K562 (cell line): ENCODE data around the gene RAD50. TPM values are rescaled to one million over a fixed set of nuclear protein-coding genes. Genes with fewer than 3 reads are reported as not detected.

ENCODE experiments used
- E2F5 ChIP-seq: sonication (generic); formaldehyde crosslinking; IDR thresholded peaks from 2 replicates; pipeline ENCODE4 v1.8.0; 2022; ENCODE audit warnings: mild to moderate bottlenecking, missing genetic modification reagents
- GTF2E2 ChIP-seq: fragments of 200-800 bp; sonication (Bioruptor generic); IDR thresholded peaks from 2 replicates; pipeline ENCODE4 v1.6.1; 2016; ENCODE audit warnings: missing genetic modification characterization, missing compliant biosample characterization
- HDAC8 ChIP-seq: fragments of 450-650 bp; IDR thresholded peaks from 2 replicates; pipeline ENCODE4 v1.6.1; 2016; ENCODE audit warnings: mild to moderate bottlenecking, missing genetic modification characterization, moderate library complexity, missing compliant biosample characterization
- KHSRP ChIP-seq: fragments of 450-650 bp; IDR thresholded peaks from 2 replicates; pipeline ENCODE4 v1.6.1; 2017
- LARP7 ChIP-seq: fragments of 450-650 bp; IDR thresholded peaks from 2 replicates; pipeline ENCODE4 v1.6.1; 2016
- NCOA2 ChIP-seq, 2 experiments: fragments of 450-650 bp; IDR thresholded peaks; 2 replicates each; pipeline ENCODE4 v1.6.1; 2018; ENCODE audit warnings: mild to moderate bottlenecking in 2 of 2, moderate library complexity in 1 of 2; ENCODE audit not compliant: partially characterized antibody in 2 of 2
- NFIC ChIP-seq: fragments of 450-650 bp; IDR thresholded peaks from 2 replicates; pipeline ENCODE4 v1.6.1; 2017; ENCODE audit warnings: mild to moderate bottlenecking, inconsistent platforms
- NRF1 ChIP-seq, 2 experiments: fragments of 450-650 bp; IDR thresholded peaks in 1 of 2; conservative IDR thresholded peaks in 1 of 2; 2 replicates each; pipeline ENCODE4 v1.6.1; 2014; ENCODE audit warnings: mild to moderate bottlenecking in 2 of 2
- PHF8 ChIP-seq: fragments of 200-600 bp; sonication (generic); IDR thresholded peaks from 2 replicates; pipeline ENCODE4 v1.6.1; 2012; ENCODE audit warnings: mixed run types, mild to moderate bottlenecking, inconsistent platforms, low read length, moderate library complexity, borderline replicate concordance
- RBM25 ChIP-seq: fragments of 200-400 bp; formaldehyde crosslinking; IDR thresholded peaks from 2 replicates; pipeline ENCODE4 v1.6.1; 2018; ENCODE audit warnings: low read length, low read depth, moderate library complexity; ENCODE audit not compliant: severe bottlenecking
- RNF2 ChIP-seq: sonication (generic); IDR thresholded peaks from 2 replicates; pipeline ENCODE4 v1.6.1; 2016
- SIN3A ChIP-seq, 2 experiments: fragments of 150-350 bp in 1 of 2; IDR thresholded peaks; 2 replicates each; pipeline ENCODE4 v1.6.1; 2011 to 2016; ENCODE audit warnings: borderline replicate concordance in 2 of 2, low read depth in 2 of 2, low read length in 2 of 2, mild to moderate bottlenecking in 2 of 2, moderate library complexity in 2 of 2; ENCODE audit not compliant: control insufficient read depth in 1 of 2
- SLC30A9 ChIP-seq: fragments of 250-450 bp; sonication (Bioruptor Pico); IDR thresholded peaks from 2 replicates; pipeline ENCODE4 v1.8.0; 2022; ENCODE audit warnings: mild to moderate bottlenecking, moderate library complexity
- SPI1 ChIP-seq: IDR thresholded peaks from 2 replicates; pipeline ENCODE4 v1.6.1; 2011; ENCODE audit warnings: low read depth, low read length, control low read depth, borderline replicate concordance
- SREBF1 ChIP-seq: fragments of 150-350 bp; IDR thresholded peaks from 2 replicates; pipeline ENCODE4 v1.6.1; 2014; ENCODE audit warnings: antibody characterized with exemption, low read depth, low read length, borderline replicate concordance
- ZBTB33 ChIP-seq: sonication (generic); formaldehyde crosslinking; IDR thresholded peaks from 2 replicates; pipeline ENCODE4 v1.8.1; 2023; ENCODE audit warnings: mild to moderate bottlenecking, missing genetic modification reagents
- ZBTB34 ChIP-seq: fragments of 250-450 bp; sonication (Bioruptor Pico); IDR thresholded peaks from 2 replicates; pipeline ENCODE4 v1.8.0; 2021; ENCODE audit warnings: mild to moderate bottlenecking, moderate library complexity
- ZKSCAN8 ChIP-seq: fragments of 200-800 bp; sonication (Bioruptor generic); IDR thresholded peaks from 2 replicates; pipeline ENCODE4 v1.6.1; 2016; ENCODE audit warnings: missing genetic modification characterization, missing compliant biosample characterization
- ZNF23 ChIP-seq: fragments of 250-450 bp; sonication (Bioruptor Pico); IDR thresholded peaks from 2 replicates; pipeline ENCODE4 v1.4.0; 2020; ENCODE audit warnings: mild to moderate bottlenecking
- ZNF232 ChIP-seq: sonication (generic); formaldehyde crosslinking; IDR thresholded peaks from 2 replicates; pipeline ENCODE4 v1.8.0; 2022; ENCODE audit warnings: mild to moderate bottlenecking, missing genetic modification reagents
- ZNF589 ChIP-seq: fragments of 200-800 bp; sonication (Bioruptor generic); IDR thresholded peaks from 2 replicates; pipeline ENCODE4 v1.6.1; 2016; ENCODE audit warnings: low read depth, missing genetic modification characterization, missing compliant biosample characterization
- ZNF764 ChIP-seq: fragments of 250-450 bp; sonication (Bioruptor Pico); IDR thresholded peaks from 2 replicates; pipeline ENCODE4 v1.4.0; 2020; ENCODE audit warnings: low read depth, mild to moderate bottlenecking, moderate library complexity
- polyA plus RNA-seq, 8 experiments: library from polyadenylated mRNA; depleted of rRNA in 4 of 8; stranded (reverse) in 5 of 8; unstranded in 3 of 8; fragments of >200 nt; fragmentation: Nextera tagmentation in 2 of 8; fragmentation: Illumina TruSeq in 1 of 8; extraction: Ambion mirVana in 2 of 8; extraction: Trizol in 1 of 8; gene quantifications; 2 replicates each; pipeline versions ENCODE4 v1.2.1 to v1.2.3, GENCODE V29; 2011 to 2014; ENCODE audit warnings: inconsistent platforms in 1 of 8, missing spikeins in 1 of 8
- total RNA-seq, 7 experiments: library from RNA; depleted of rRNA in 6 of 7; stranded (reverse); fragments of >200 nt in 6 of 7; fragmentation: Illumina TruSeq in 2 of 7; extraction: Trizol in 2 of 7; gene quantifications; 2 replicates each; pipeline versions ENCODE4 v1.2.1 to v1.2.3, GENCODE V29; 2011 to 2021; ENCODE audit warnings: low replicate concordance in 1 of 7
- TF ChIP-seq, protein P1 (sequence below): sonication (generic); formaldehyde crosslinking; IDR thresholded peaks from 2 replicates; pipeline ENCODE4 v1.8.0; 2022; ENCODE audit warnings: mild to moderate bottlenecking, missing genetic modification reagents

RAD50 gene
- total and polyA plus RNA-seq, 9 of the 15 experiments (the other 6 are each of a cell fraction or from before 2014, with no cell fraction given) = 15.3 to 74.2 (median 44.1) TPM

GRCh38 chr5:132556763-132557477 is at the start of gene RAD50 (continued):
- no peak for TF ChIP-seq ZBTB34 (CRISPR knock-in tag)
- TF ChIP-seq KHSRP = no peak
- TF ChIP-seq ZNF23 (CRISPR knock-in tag) = no peak
- no peak for TF ChIP-seq RBM25
- no peak for TF ChIP-seq ZNF589 (CRISPR knock-in tag)
- TF ChIP-seq ZKSCAN8 (CRISPR knock-in tag) = peak; percentile 96
- 0 out of 2 replicates have a peak, but pooled peaks have one; percentile 30 for TF ChIP-seq SPI1
- TF ChIP-seq ZBTB33 (CRISPR knock-in tag) = peak; percentile 49; the same call in 1 of the 2 replicates
- TF ChIP-seq NCOA2 (IDR thresholded peaks at IDR 0.05; ENCODE audit: partially characterized antibody in 2 of 2) = no peak
- TF ChIP-seq GTF2E2 (tag) = peak; percentile 91
- TF ChIP-seq ZNF764 (CRISPR knock-in tag) = peak; percentile 17; the same call in 1 of the 2 replicates
- TF ChIP-seq E2F5 (CRISPR knock-in tag) = 0 out of 2 replicates have a peak, but pooled peaks have one; percentile 47
- 0 out of 2 replicates have a peak, but pooled peaks have one; percentile 9 for TF ChIP-seq NFIC
- TF ChIP-seq LARP7 = no peak
- TF ChIP-seq, protein P1, sequence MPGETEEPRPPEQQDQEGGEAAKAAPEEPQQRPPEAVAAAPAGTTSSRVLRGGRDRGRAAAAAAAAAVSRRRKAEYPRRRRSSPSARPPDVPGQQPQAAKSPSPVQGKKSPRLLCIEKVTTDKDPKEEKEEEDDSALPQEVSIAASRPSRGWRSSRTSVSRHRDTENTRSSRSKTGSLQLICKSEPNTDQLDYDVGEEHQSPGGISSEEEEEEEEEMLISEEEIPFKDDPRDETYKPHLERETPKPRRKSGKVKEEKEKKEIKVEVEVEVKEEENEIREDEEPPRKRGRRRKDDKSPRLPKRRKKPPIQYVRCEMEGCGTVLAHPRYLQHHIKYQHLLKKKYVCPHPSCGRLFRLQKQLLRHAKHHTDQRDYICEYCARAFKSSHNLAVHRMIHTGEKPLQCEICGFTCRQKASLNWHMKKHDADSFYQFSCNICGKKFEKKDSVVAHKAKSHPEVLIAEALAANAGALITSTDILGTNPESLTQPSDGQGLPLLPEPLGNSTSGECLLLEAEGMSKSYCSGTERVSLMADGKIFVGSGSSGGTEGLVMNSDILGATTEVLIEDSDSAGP (CRISPR knock-in tag) = no peak
- no peak for TF ChIP-seq SLC30A9 (CRISPR knock-in tag)
- TF ChIP-seq ZNF232 (CRISPR knock-in tag) = peak; percentile 72; the same call in 1 of the 2 replicates
- TF ChIP-seq PHF8 = peak; percentile 98
- peak; percentile 94 for TF ChIP-seq RNF2
- peak; percentile 63 to 79; a peak in 1 of 4 replicates for TF ChIP-seq SIN3A (IDR thresholded peaks at IDR 0.05; ENCODE audit: borderline replicate concordance in 2 of 2, control insufficient read depth in 1 of 2, low read depth in 2 of 2, low read length in 2 of 2)
- peak; percentile 94 to 95 for TF ChIP-seq NRF1 (conservative IDR thresholded peaks at IDR 0.05 in 1 of 2, IDR thresholded peaks at IDR 0.05 in 1 of 2)
- 0 out of 2 replicates have a peak, but pooled peaks have one; percentile 59 for TF ChIP-seq SREBF1
- TF ChIP-seq HDAC8 (tag) = peak; percentile 77
